Activated CD8-positive, alpha-beta memory T cell treated with anti-CD3 and anti-CD28 coated beads for 4 hours (primary cell): ENCODE data around the gene IGFBP6.
"Not testable (repeated sequence)": the region's sequence is repeated elsewhere in the genome, so short reads cannot be mapped to it uniquely, and the experiment has no call there.

Experiments used
- DNase-seq, 2 donors: peaks; one replicate each; pipeline ENCODE4 v3.0.0-alpha.2; 2020; ENCODE audit warnings: low read depth in 2 of 2

IGFBP6 gene

DNA sequence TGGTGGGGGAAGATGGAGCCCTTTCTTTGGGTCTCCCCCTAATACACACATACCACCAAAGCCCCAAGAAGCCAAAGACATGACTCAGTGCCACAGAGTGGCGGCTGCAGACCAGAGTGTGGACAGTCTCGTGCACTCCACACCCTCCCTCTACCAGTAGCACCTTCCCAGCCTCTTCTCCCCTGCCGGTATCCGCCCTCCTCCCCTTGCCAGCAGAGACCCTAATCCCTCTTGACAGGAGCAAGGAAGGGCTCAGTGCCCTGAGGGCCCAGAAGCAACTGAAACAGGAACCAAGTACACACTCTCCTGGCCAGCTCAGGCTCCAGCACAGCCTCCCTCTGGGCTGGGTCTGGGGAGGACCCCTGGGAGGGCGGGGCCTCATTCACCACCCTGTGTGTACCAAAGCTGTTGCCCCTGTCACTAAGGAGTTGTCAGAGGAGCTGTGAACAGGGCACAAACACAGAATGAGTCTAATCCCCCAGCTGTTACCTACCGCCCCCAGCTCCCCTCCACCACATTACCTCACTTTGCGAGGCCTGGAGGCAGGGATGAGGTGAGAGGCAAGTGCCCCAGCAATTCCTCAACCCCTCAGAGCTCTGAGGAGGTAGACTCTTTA, 26.5 kb upstream of the IGFBP6 start:
- no peak for DNase-seq

DNA sequence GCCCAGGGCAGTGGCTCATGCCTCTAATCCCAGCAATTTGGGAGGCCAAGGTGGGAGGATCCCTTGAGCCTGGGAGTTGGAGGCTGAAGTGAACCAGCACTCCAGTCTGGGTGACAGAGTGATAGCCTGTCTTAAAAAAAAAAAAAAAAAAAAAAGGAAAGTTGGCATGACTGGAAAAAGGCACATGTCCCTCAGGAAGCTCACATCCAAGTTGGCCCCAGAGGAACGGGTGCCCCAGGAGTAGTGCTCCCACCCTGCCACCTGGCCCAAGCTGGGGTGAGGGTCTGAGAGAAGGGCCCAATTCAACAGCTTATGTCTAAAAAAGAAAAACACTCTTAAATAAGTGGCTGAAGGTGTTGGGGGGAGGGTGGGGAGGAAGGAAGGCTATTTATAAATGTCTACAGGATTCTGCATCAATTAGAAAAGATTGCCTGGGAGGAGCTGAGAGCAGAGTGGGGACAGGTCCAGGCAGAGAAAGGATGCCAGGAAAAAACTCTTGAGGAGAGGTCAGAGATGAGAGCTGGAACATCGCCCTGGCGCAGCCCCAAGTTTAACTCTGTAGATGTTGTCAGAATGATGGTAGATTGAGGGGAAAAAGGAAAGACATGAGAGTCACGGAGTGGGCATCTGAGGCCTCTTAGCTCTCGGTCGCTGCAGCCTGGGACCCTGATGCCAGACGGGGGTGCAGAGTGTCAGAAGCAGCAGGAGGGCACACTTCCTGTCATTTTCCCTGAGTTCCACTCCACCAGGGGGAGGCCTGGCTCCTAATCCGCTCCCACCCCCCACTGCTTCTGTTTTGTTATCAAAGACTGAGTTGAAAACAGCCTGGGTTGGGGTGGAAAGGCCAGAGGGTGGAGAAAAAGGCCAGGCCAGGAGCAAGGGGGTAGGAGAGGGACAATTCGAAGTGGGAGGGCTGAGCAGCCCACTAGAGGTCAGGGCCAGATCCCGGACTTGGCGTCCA, 25.6 kb upstream of the IGFBP6 start:
- no peak for DNase-seq

DNA sequence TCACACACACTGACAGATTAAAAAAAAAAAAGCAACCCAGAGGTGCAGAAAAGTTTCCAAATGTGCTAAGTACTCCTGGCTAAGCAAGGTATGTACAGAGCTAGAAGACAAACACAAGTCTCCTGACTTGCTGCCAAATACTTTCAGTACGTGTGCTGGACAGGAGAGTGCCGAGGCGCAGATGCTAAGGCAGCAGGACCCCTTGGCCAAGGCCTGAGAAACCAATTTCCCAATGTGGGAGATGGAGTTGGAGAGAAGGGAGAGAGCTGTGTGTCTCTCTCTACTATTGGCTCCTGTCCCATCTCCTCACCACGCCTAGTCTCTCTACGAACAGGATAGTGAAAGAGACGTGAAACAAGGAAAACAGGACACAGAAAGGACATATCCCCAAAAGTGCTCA, 23.6 kb upstream of the IGFBP6 start:
- DNase-seq = no peak

DNA sequence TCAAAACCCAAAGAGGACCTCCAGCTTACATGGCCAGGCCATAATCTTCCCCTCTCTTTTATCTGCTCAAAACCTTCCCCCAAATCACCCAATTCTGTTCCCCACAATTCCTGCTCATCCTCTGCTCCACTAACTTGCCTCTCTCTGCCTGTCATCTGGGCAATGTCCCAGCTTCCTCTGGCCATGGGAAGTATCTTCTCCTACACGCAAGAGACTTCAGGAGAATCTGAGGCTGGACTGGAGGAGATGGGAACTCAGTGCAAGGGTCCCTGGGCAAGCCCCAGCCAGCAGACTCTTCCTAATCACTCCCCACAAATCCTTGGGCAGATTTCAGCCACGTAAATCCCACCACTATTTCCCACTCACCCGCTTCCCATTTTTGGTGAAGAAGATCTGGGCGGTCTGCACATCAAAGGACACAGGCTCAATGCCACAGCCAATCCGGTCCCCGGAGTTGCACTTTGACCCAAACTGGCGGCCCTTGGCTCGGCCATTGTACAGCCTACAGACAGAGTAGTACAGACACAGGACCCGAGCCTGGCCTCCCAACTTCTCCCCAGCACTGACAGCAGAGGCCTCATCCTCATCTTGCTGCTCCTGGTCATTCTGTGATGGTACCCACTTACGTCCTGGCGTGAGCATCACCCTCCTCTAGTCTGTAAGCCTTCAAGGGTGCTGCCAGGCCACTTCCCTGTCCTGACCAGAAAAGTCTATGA, 23.0 kb upstream of the IGFBP6 start:
- no peak for DNase-seq

DNA sequence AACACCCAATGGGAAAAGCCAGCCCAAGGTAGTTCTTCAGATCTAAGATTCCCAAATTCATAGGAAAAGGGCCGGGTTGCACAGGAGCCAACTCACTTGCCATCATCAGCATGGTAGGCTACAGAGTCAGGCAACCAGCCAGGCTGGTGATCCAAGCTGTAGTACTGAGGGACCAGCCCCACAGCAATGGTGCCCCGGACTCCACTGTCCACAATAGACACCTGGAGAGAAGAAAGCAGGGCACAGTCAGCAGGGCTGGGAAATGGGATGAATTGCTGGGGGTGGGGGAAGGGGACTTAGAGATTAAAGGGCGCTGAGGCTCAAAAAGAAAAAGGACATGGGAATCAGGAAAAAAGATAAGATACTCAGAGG, 22.5 kb upstream of the IGFBP6 start:
- no peak for DNase-seq

DNA sequence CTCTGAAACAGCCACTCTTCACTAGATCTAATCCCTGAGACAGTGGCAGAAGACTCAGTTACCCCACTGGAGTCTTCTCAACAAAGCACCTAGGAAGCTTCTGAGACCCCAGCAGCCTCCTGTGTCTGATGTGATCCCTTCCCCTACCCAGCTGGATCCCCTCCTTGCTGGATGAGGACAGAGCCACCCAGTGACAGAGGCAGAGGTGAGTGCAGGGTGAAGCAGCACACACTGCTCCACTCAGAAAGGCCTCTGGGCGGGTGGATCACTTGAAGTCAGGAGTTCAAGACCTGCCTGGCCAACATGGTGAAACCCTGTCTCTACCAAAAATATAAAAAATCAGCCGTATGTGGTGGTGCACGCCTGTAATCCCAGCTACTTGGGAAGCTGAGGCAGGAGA, 21.0 kb upstream of the IGFBP6 start:
- no peak for DNase-seq

DNA sequence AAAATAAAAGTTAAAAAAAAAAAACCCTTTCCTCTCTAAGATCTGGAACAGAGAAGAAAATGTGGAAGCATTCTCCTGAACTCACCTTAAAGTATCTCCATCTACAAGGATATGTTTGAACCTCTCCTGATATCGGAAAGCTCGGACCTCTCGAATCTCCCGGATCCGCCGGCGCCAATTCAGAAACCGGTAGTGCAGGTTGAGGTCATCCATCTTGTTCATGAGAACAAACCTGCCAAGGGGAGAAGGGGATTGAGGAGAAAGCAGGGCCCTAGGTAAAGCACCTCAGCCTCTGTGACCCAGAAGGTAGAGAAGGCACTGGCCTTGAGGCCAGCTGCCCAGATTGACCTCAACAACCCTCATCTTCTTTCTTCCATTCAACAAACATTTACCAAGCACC, 20.4 kb upstream of the IGFBP6 start:
- no peak for DNase-seq

DNA sequence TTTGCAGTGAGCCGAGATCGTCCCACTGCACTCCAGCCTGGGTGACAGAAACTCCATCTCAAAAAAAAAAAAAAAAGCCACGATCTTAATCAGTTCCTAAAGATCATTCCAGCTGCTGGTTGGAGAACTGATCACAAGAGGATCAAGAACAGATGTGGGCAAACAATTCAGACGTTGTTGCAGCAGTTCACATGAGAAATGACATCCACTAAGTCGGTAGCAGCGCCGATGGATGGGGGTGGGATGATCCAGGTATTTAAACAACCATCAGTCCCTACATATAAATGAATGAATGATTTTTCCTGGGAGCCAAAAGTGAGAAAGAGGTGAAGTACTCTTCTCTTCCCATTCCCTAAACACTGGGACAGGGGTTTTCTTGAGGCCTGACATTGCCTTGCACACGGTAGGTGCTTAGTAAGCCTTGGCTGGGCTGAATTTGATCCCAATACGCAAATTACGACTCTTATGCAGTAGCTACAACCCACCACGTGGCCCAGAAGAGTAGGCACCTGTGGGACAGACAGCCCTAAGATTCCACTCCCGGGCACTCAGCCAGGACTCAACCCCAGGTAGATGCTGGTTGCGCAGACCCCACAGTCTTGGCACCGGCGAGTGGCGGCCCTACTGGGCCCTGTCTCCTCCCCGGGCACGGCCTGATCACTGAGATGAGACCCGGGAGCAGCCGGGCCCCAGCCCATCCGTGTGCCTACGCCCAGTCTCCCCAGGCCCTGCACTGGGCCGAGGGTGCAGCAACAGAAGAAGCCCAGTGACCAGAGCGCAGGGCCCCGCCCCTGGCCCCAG, 18.8 kb upstream of the IGFBP6 start:
- DNase-seq = no peak

DNA sequence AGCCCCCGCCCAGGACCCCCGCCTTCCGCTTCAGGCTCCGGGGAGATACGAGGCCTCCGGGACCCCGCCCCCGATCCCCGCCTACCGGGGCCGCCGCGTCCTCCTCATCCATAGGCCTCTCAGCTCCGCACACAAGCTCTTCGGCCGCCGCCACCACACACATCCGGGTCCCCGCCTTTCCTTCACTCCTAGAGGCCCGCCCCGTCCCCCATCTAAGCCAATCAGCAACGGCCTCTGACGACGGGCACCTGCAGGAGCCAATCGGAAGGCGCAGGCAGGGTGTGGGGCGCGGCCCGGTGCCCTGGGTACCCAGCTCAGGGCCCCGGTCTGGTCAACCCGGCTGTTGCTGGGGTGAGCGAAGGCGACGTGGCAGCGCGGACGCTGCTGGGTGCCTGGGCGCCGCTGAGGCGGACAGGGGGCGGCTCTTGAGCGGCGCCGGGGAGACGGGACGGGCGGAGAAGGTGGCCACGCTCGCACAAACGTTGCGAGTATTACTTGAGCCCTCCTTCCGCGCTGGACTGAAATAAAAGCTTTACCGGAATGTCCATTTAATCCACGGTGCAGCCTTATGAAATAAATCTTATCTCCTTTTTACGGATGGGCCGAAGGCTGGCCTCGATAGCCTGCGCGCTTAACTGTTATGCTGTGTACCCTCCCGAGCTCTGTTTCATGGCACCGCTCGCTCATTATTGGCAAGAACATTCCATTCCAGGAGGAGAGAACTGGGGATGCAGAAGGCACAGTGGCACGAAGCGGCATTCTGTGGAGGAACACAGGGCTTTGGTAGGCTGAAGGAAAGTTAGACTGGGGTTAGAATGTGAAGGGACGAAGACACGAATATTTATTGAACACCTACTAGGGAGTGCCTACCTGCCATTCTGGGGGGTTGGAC, 18.0 kb upstream of the IGFBP6 start, which contains the start of gene SPRYD3:
TSS of gene SPRYD3 (minus strand) at position 165 of the 892 bp plus-strand sequence. CDS start at position 108, 57 bp downstream.
- DNase-seq = peak; percentile 88 to 93

DNA sequence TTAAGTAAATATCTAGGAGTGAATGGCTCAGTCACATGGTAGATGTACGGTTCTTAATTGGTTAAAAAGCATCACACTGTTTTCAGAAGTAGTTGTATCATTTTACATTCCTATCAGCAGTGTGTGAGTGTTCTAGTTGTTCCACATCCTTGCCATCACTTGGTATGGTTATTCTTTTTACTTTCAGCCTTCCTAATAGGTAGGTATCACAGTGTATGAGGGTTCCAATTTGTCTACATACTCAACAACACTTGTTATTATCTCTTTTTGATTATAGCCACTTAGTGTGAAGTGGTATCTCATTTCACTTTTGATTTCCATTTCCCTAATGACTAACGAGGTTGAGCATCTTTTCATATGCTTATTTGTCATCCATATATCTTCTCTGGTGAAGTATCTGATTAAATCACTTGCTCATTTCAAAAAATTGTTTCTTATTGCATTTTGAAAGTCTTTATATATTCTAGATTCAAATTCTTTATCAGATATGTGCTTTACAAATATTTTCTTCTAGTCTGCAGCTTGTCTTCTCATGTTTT, 14.8 kb upstream of the IGFBP6 start:
- no peak for DNase-seq

DNA sequence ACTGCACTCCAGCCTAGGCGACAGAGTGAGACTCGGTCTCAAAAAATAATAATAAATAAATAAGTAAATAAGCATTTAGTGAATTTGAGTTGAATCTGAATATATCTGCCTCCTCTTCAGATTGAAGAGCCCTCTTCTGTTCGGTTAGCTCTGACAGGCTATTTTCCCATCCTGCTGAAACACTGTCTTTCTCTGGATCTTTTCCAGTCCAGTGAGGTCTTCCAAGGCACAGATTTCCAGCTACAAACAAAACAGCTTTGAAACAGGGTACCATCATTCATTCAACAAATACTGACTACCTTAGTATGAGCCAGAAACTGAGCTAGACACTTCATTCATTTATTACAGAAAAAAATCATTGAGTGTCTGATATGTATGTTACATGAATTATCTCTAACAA, 11.1 kb upstream of the IGFBP6 start:
- no peak for DNase-seq

DNA sequence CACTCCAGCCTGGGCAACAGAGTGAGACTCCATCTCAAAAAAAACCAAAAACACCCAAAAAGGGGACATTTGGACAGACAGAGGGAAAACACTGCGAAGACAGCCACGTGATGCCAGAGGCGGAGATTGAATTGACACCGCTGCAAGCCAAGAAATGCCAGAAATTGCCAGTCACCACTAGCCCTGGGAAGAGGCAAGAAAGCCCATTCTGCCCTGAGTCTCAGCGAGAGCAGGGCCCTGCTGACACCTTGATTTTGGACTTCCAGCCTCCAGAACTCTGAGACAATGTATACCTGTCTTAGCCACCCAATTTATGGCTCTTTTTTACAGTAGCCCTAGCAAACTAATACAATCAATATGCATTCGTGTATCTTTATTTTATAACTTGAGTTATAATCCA, 7.4 kb upstream of the IGFBP6 start:
- no peak for DNase-seq

DNA sequence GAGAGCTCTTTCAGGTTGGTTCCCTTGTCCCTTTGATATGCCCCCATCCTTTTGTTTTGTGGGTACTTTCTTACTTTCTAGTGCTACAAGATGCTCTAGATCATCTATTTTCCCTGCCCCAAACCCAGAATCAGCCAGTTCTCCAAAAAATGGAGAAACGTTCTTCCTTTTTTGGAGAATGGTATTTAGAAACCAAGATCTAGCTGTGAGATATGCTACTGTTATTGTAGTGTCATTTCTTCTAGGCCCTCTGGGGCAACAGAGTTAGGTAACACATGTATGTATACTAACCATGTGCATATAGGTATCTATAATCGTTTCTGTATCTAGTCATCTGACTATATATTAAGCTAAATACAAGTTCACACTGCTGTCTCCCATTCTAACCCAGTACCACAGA, 6.9 kb upstream of the IGFBP6 start:
- DNase-seq = no peak

DNA sequence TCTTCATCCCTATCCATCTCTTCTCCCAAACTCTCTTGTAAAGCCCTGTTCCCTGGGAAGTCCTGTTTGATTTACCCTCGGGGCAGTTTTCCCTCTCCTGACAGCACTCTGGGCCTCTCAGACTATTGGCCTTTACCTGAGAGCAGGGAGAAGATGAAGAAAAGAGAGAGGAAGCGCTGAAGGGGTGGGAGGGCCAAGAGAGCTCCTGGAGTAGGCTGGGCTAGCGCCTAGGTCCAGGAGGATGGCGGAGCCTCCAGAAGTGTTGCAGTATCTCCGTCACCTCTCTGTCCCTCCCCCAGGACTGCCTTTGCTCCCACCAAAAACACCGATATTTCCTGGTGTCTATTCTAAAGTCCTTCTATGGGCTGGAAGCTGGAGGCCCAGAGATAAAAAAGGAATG, 5.7 kb upstream of the IGFBP6 start:
- DNase-seq = no peak

DNA sequence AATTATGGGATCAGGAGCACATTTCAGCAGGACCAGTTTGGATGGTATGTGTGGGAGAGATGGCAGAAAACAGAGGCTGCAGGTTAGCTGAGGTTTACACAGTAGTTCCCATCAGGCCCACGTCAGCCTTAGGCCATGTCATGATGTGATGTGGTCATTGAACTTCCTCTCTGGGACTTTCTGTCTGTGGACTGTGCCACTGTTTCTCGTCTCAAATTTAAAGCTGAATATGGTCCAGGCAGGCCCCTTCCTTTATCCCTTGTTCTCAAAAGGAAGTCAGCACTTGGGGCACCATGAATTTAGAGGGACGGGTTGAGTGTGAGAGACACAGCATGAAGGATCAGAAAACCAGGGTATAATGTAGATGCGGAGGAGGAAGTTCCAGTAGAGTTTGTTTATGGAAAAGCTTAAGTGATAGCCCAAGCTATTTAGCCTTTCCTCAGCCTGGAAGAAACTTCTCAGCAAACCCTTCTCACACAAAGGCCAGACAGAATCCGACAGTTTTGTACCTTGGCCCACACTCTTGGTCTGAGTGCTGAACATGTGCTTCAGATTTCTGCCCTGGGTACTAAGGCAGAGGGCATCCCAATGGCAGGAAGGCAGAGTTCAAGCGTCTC, 3.6 kb upstream of the IGFBP6 start:
- DNase-seq = no peak

DNA sequence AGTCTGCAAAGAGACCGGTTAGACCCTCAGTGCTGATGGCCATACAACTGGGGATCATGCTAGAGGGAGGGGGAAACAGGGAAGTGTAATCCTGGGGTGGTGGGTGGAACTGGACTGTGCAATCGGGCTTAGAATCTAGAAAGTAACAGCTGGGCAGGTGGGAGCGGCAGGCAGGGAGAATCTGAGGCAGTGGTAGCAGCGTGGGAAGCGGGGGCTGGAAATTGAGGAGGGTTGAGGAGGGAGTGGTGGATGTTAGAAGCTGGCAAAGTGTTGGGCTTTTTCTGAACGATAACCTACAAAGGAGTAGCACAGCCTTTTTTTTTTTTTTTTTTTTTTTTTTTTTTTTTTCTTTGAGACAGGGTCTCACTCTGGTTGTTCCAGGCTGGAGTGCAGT, 3.1 kb upstream of the IGFBP6 start:
- DNase-seq = no peak

DNA sequence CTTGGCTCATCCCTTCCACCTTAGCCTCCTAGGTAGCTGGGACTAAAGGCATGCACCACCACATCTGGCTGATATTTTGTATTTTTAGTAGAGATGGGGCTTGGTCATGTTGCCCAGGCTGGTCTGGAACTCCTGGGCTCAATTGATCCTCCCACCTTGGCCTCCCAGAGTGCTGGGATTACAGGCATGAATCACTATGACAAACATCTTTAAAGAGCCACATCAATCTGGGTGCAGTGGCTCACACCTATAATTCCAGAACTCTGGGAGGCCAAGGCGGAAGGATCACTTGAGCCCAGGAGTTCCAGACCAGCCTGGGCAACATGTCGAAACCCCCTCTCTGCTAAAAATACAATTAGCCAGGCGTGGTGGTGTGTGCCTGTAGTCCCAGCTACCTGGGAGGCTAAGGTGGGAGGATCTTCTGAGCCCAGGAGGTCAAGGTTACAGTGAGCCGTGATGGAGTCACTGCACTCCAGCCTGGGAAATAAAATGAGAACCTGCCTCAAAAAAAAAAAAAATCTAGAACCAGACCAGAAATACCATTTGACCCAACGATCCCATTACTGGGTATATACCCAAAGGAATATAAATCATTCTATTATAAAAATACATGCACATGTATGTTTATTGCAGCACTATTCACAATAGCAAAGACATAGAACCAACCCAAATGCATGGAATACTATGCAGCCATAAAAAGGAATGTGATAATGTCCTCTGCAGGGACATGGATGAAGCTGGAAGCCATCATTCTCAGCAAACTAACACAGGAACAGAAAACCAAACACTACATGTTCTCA, 2.5 kb upstream of the IGFBP6 start:
- DNase-seq = not testable (repeated sequence)

DNA sequence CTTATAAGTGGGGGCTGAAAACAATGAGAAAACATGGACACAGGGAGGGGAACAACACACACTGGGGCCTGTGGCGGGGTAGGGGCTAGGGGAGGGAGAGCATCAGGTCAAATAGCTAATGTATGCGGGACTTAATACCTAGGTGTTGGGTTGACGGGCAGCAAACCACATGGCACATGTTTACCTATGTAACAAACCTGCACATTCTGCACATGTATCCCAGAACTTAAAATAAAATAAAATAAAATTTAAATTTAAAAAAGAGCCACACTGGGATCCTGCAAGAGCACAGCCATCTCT, 1.9 kb upstream of the IGFBP6 start:
- DNase-seq = not testable (repeated sequence)

DNA sequence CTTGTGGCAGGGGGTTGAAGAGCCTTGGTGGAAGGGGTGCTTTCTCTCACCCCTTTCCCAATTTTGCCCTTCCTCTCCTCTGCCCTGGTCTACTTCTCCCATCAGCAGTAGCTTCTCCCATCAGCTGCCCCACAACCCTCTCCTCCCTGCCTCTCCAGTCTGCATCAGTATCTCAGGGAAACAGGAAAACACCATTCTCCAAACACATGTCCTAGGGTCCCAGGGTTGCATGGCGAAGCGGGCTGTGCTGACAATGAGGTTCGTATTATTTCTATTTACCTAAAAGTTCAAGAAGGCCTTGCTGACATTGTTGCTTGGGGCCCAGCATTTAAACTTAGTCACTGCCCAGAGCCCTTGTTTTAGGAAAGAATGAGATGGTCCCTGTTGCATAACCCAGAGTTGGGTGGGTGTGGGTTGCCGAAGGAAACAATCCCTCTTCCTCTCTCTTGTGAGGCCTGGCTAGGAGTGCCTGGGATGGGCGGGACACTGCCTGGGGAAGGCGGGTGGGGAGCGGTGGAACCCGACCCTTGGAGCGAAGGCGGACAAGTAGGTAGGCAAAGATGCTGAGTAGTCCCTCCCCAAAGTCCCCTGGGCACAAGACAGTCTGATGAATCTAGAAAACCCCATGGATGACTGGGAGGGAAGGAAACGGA, 1.3 kb upstream of the IGFBP6 start:
- DNase-seq = no peak
